Stimulated activated CD8-positive, alpha-beta memory T cell treated with anti-CD3 and anti-CD28 coated beads, Interleukin-7, amount 100 ng/mL, for 4 hours (primary cell): ENCODE data around the gene TCHP.

ENCODE experiments used
- DNase-seq, 2 donors: peaks; one replicate each; pipeline ENCODE4 v3.0.0-alpha.2; 2020; ENCODE audit warnings: low read depth in 2 of 2

The TCHP gene

GRCh38 chr12:109932878-109933503, 32.9 kb downstream of the TCHP start:
- no peak for DNase-seq

- DNase-seq = no peak
Measured at GRCh38 chr12:109934026-109934425, 34.0 kb downstream of the TCHP start.

GRCh38 chr12:109937371-109937770, 37.3 kb downstream of the TCHP start:
- DNase-seq = no peak

- DNase-seq = no peak
Measured at GRCh38 chr12:109938947-109939346, 38.9 kb downstream of the TCHP start.

- no peak for DNase-seq
Measured at GRCh38 chr12:109939504-109939903, 39.4 kb downstream of the TCHP start.

- DNase-seq = no peak
Measured at GRCh38 chr12:109940339-109940923, 40.4 kb downstream of the TCHP start.

- no peak for DNase-seq
Measured at GRCh38 chr12:109943811-109944210, 43.7 kb downstream of the TCHP start.

- no peak for DNase-seq
Measured at GRCh38 chr12:109944561-109945359, 44.7 kb downstream of the TCHP start.

GRCh38 chr12:109946505-109946904, 46.4 kb downstream of the TCHP start:
- DNase-seq = no peak

GRCh38 chr12:109946913-109947312, 46.8 kb downstream of the TCHP start:
- DNase-seq = no peak

- no peak for DNase-seq
Measured at GRCh38 chr12:109947521-109947920, 47.4 kb downstream of the TCHP start.

GRCh38 chr12:109948368-109948767, 48.3 kb downstream of the TCHP start:
- no peak for DNase-seq

- no peak for DNase-seq
Measured at GRCh38 chr12:109949089-109949488, 49.0 kb downstream of the TCHP start.

GRCh38 chr12:109950625-109951024, 50.6 kb downstream of the TCHP start:
- no peak for DNase-seq

- no peak for DNase-seq
Measured at GRCh38 chr12:109951136-109951535, 51.1 kb downstream of the TCHP start.

- DNase-seq = no peak
Measured at GRCh38 chr12:109951751-109952150, 51.7 kb downstream of the TCHP start.

GRCh38 chr12:109952160-109952858, 52.2 kb downstream of the TCHP start:
- DNase-seq = no peak

- DNase-seq = no peak
Measured at GRCh38 chr12:109952873-109953272, 52.8 kb downstream of the TCHP start.

GRCh38 chr12:109953656-109954055, 53.6 kb downstream of the TCHP start:
- no peak for DNase-seq

- DNase-seq = no peak
Measured at GRCh38 chr12:109958374-109958773, 58.3 kb downstream of the TCHP start.

GRCh38 chr12:109959411-109960093, 59.5 kb downstream of the TCHP start:
- no peak for DNase-seq

- no peak for DNase-seq
Measured at GRCh38 chr12:109961201-109961600, 61.1 kb downstream of the TCHP start.
